ENCODE data around the gene GPR108.

The GPR108 gene

GRCh38 chr19:6705931-6706632, 31.3 kb downstream of the GPR108 start:
- H4K20me1 ChIP-seq (ENCODE audit: insufficient read depth, low read length, poor library complexity, severe bottlenecking): no peaks in the 10 kb centered on the region

GRCh38 chr19:6700586-6701316, 36.6 kb downstream of the GPR108 start:
- H3K9me2 ChIP-seq (replicated peaks; ENCODE audit: low read depth, low read length): no peaks in the 10 kb centered on the region
- TF ChIP-seq EZH2phosphoT487 (IDR thresholded peaks at IDR 0.05; ENCODE audit: borderline replicate concordance): no peak
- no peak overlapping the region for H3K4me2 ChIP-seq (ENCODE audit: low read depth, low read length, poor library complexity, severe bottlenecking)
- no peaks in the 10 kb centered on the region for H3K4me1 ChIP-seq (ENCODE audit: insufficient read depth, low read length, poor library complexity, severe bottlenecking)
- H3K9ac ChIP-seq (ENCODE audit: low read depth, low read length, poor library complexity, severe bottlenecking): no peak overlapping the region
- no peaks in the 10 kb centered on the region for H3F3A ChIP-seq (ENCODE audit: low read depth)
- no peaks in the 10 kb centered on the region for H4K20me1 ChIP-seq (ENCODE audit: insufficient read depth, low read length, poor library complexity, severe bottlenecking)
- no peak overlapping the region for H2AFZ ChIP-seq (ENCODE audit: low read length)
- H3K79me2 ChIP-seq (ENCODE audit: insufficient read depth, low read length): no peaks in the 10 kb centered on the region
- H3K4me3 ChIP-seq (ENCODE audit: low read length, poor library complexity, severe bottlenecking): no peak overlapping the region
- H3K36me3 ChIP-seq (ENCODE audit: insufficient read depth, low read length): no peaks in the 10 kb centered on the region
- H3K9me3 ChIP-seq (ENCODE audit: insufficient read depth, low read depth, low read length): no peaks in the 10 kb centered on the region
- H3K27me3 ChIP-seq (ENCODE audit: insufficient read depth, low read length, poor library complexity, severe bottlenecking): no peaks in the 10 kb centered on the region

More at GRCh38 chr19:6705931-6706632, 31.3 kb downstream of the GPR108 start:
- Histone ChIP-seq H3K4me2 (ENCODE audit: low read depth, low read length, poor library complexity, severe bottlenecking) (no peak overlapping the region), H3K79me2 (ENCODE audit: insufficient read depth, low read length) (no peaks in the 10 kb centered on the region), H3K27me3 (ENCODE audit: insufficient read depth, low read length, poor library complexity, severe bottlenecking) (no peaks in the 10 kb centered on the region), H3K4me1 (ENCODE audit: insufficient read depth, low read length, poor library complexity, severe bottlenecking) (no peaks in the 10 kb centered on the region), H3K36me3 (ENCODE audit: insufficient read depth, low read length) (no peaks in the 10 kb centered on the region), H3K4me3 (ENCODE audit: low read length, poor library complexity, severe bottlenecking) (no peak overlapping the region), H3K9ac (ENCODE audit: low read depth, low read length, poor library complexity, severe bottlenecking) (no peak overlapping the region), H3F3A (ENCODE audit: low read depth) (no peaks in the 10 kb centered on the region), H2AFZ (ENCODE audit: low read length) (no peak overlapping the region), H3K9me2 (replicated peaks; ENCODE audit: low read depth, low read length) (no peaks in the 10 kb centered on the region), H3K9me3 (ENCODE audit: insufficient read depth, low read depth, low read length) (no peaks in the 10 kb centered on the region)
- no peak for TF ChIP-seq EZH2phosphoT487 (IDR thresholded peaks at IDR 0.05; ENCODE audit: borderline replicate concordance)
- TF ChIP-seq CTCF (conservative IDR thresholded peaks at IDR 0.05; ENCODE audit: low read length): no peak

- Histone ChIP-seq H3K79me2 (ENCODE audit: insufficient read depth, low read length) (no peaks in the 10 kb centered on the region), H3K9me2 (replicated peaks; ENCODE audit: low read depth, low read length) (no peaks in the 10 kb centered on the region), H2AFZ (ENCODE audit: low read length) (no peak overlapping the region), H3K27me3 (ENCODE audit: insufficient read depth, low read length, poor library complexity, severe bottlenecking) (no peaks in the 10 kb centered on the region), H3K36me3 (ENCODE audit: insufficient read depth, low read length) (no peaks in the 10 kb centered on the region), H3K4me3 (ENCODE audit: low read length, poor library complexity, severe bottlenecking) (no peak overlapping the region), H3K9ac (ENCODE audit: low read depth, low read length, poor library complexity, severe bottlenecking) (no peak overlapping the region), H3K4me2 (ENCODE audit: low read depth, low read length, poor library complexity, severe bottlenecking) (no peak overlapping the region), H3K9me3 (ENCODE audit: insufficient read depth, low read depth, low read length) (no peaks in the 10 kb centered on the region), H4K20me1 (ENCODE audit: insufficient read depth, low read length, poor library complexity, severe bottlenecking) (no peaks in the 10 kb centered on the region), H3K4me1 (ENCODE audit: insufficient read depth, low read length, poor library complexity, severe bottlenecking) (no peaks in the 10 kb centered on the region), H3F3A (ENCODE audit: low read depth) (no peaks in the 10 kb centered on the region)
- TF ChIP-seq CTCF (conservative IDR thresholded peaks at IDR 0.05; ENCODE audit: low read length) (no peak), EZH2phosphoT487 (IDR thresholded peaks at IDR 0.05; ENCODE audit: borderline replicate concordance) (no peak)
These were observed 37.4 kb downstream of the GPR108 start for GRCh38 chr19:6699935-6700334.
